22Rv1 (cell line): ENCODE results near the gene FHAD1.

Experiments used
- ZFX ChIP-seq: fragments of 450-650 bp; IDR thresholded peaks from 2 replicates; pipeline ENCODE4 v1.6.1; 2017; ENCODE audit warnings: antibody characterized with exemption, borderline replicate concordance
- TF ChIP-seq, protein P1 (sequence below): fragments of 450-650 bp; IDR thresholded peaks from 2 replicates; pipeline ENCODE4 v1.5.1; 2017; ENCODE audit warnings: mild to moderate bottlenecking

DNA sequence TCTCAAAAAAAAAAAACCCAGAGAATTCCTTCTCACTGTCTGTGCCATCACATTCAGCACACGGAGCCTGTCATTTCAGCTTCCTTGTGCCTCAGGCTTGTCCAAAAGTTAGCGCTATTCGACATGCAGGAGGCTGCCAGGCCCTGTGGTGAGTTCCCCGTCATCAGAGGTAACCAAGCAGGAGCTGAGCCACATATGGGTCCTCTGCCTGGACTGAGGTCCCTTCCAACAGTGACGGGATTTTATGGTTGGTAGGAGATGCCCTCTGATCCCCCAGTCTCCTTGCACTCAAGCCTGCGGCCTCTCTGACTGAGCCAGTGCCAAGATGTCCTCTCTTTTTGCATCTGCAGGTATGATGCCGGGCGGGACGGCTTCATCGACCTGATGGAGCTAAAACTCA lies 178.5 kb downstream of the FHAD1 start:
- TF ChIP-seq, protein P1, sequence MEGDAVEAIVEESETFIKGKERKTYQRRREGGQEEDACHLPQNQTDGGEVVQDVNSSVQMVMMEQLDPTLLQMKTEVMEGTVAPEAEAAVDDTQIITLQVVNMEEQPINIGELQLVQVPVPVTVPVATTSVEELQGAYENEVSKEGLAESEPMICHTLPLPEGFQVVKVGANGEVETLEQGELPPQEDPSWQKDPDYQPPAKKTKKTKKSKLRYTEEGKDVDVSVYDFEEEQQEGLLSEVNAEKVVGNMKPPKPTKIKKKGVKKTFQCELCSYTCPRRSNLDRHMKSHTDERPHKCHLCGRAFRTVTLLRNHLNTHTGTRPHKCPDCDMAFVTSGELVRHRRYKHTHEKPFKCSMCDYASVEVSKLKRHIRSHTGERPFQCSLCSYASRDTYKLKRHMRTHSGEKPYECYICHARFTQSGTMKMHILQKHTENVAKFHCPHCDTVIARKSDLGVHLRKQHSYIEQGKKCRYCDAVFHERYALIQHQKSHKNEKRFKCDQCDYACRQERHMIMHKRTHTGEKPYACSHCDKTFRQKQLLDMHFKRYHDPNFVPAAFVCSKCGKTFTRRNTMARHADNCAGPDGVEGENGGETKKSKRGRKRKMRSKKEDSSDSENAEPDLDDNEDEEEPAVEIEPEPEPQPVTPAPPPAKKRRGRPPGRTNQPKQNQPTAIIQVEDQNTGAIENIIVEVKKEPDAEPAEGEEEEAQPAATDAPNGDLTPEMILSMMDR, result no peak
- TF ChIP-seq ZFX, result no peak
